Body of pancreas (tissue), 4 donors: ENCODE data around the gene PCYOX1L.

Experiments used
- POLR2A ChIP-seq, 3 donors: fragments of 450-650 bp; IDR thresholded peaks; one replicate each; pipeline ENCODE4 v1.6.1; 2016; ENCODE audit warnings: antibody characterized with exemption in 3 of 3, mild to moderate bottlenecking in 2 of 3
- TF ChIP-seq, protein P1 (sequence below), 7 experiments: fragments of 450-650 bp in 4 of 7; fragments of 200-600 bp in 3 of 7; sonication (generic) in 3 of 7; IDR thresholded peaks; one replicate each; pipeline ENCODE4 v1.5.1; 2016 to 2019; ENCODE audit warnings: antibody characterized with exemption in 7 of 7

DNA sequence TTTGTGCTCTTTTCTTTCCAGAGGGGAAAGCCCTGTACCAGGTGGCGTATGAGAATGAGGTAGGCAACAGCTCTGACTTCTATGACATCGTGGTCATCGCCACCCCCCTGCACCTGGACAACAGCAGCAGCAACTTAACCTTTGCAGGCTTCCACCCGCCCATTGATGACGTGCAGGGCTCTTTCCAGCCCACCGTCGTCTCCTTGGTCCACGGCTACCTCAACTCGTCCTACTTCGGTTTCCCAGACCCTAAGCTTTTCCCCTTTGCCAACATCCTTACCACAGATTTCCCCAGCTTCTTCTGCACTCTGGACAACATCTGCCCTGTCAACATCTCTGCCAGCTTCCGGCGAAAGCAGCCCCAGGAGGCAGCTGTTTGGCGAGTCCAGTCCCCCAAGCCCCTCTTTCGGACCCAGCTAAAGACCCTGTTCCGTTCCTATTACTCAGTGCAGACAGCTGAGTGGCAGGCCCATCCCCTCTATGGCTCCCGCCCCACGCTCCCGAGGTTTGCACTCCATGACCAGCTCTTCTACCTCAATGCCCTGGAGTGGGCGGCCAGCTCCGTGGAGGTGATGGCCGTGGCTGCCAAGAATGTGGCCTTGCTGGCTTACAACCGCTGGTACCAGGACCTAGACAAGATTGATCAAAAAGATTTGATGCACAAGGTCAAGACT, 10.3 kb downstream of the PCYOX1L start:
- TF ChIP-seq, protein P1, sequence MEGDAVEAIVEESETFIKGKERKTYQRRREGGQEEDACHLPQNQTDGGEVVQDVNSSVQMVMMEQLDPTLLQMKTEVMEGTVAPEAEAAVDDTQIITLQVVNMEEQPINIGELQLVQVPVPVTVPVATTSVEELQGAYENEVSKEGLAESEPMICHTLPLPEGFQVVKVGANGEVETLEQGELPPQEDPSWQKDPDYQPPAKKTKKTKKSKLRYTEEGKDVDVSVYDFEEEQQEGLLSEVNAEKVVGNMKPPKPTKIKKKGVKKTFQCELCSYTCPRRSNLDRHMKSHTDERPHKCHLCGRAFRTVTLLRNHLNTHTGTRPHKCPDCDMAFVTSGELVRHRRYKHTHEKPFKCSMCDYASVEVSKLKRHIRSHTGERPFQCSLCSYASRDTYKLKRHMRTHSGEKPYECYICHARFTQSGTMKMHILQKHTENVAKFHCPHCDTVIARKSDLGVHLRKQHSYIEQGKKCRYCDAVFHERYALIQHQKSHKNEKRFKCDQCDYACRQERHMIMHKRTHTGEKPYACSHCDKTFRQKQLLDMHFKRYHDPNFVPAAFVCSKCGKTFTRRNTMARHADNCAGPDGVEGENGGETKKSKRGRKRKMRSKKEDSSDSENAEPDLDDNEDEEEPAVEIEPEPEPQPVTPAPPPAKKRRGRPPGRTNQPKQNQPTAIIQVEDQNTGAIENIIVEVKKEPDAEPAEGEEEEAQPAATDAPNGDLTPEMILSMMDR (IDR thresholded peaks at IDR 0.05): no peak
- TF ChIP-seq POLR2A (IDR thresholded peaks at IDR 0.05): no peak
